H1 (cell line): ENCODE measurements around the gene CD72. TPM values are rescaled to one million over a fixed set of nuclear protein-coding genes. Genes with fewer than 3 reads are reported as not detected.

Experiments
- CTCF ChIA-PET: fragments of 300-600 bp; sonication (Branson Sonifier 250); formaldehyde crosslinking; loops from one replicate; lab custom pipeline; 2021; ENCODE audit not compliant: partially characterized antibody; lab: Charles Lee
- POLR2A ChIA-PET: fragments of 300-600 bp; sonication (Branson Sonifier 250); formaldehyde crosslinking; loops from one replicate; lab custom pipeline; 2021; ENCODE audit warnings: inconsistent platforms; ENCODE audit not compliant: partially characterized antibody; lab: Charles Lee
- DNase-seq, 2 experiments: peaks; one replicate each; pipeline versions ENCODE4 v3.0.0 to v3.0.0-alpha.2; 2010 to 2022; ENCODE audit warnings: low spot score in 2 of 2, low read depth in 1 of 2, mixed read lengths in 1 of 2
- FAIRE-seq: peaks from 2 replicates; lab custom pipeline; 2011; peaks lifted over from hg19 to GRCh38; lab: Jason Lieb, UNC
- H2AFZ ChIP-seq: 2 replicates; pipeline ENCODE4 v1.8.1; 2012; ENCODE audit warnings: low read length, inconsistent platforms
- H2AK5ac ChIP-seq: 2 replicates; pipeline ENCODE4 v1.6.1; 2013; ENCODE audit warnings: low read depth, low read length
- H2BK120ac ChIP-seq: replicated peaks from 2 replicates; pipeline ENCODE3; 2013; ENCODE audit warnings: low read depth, low read length, inconsistent platforms
- H2BK12ac ChIP-seq: 2 replicates; pipeline ENCODE4 v1.6.1; 2013; ENCODE audit warnings: low read depth, low read length
- H2BK15ac ChIP-seq: 2 replicates; pipeline ENCODE4 v1.6.1; 2013; ENCODE audit warnings: low read length
- H2BK20ac ChIP-seq: 2 replicates; pipeline ENCODE4 v1.6.1; 2013; ENCODE audit warnings: low read length
- H2BK5ac ChIP-seq: 2 replicates; pipeline ENCODE4 v1.6.1; 2013; ENCODE audit warnings: low read depth, low read length
- H3K14ac ChIP-seq: 2 replicates; pipeline ENCODE4 v1.6.1; 2013; ENCODE audit warnings: inconsistent platforms; ENCODE audit not compliant: insufficient read length
- H3K18ac ChIP-seq: 2 replicates; pipeline ENCODE4 v1.6.1; 2013; ENCODE audit warnings: low read length; ENCODE audit errors: extremely low read depth
- H3K23ac ChIP-seq: 2 replicates; pipeline ENCODE4 v1.6.1; 2013; ENCODE audit warnings: inconsistent platforms; ENCODE audit not compliant: insufficient read length
- H3K23me2 ChIP-seq: 2 replicates; pipeline ENCODE4 v1.6.1; 2013; ENCODE audit warnings: low read depth, low read length
- H3K27ac ChIP-seq: 2 replicates; pipeline ENCODE4 v1.6.1; 2011; ENCODE audit warnings: low read depth, low read length, inconsistent platforms
- H3K27me3 ChIP-seq, 4 experiments: replicated peaks in 1 of 4; 1 replicate in 1 of 4; 2 replicates in 3 of 4; pipeline versions ENCODE4 v1.6.1 to v1.8.1; 2011 to 2013; ENCODE audit warnings: low read length in 3 of 4, mild to moderate bottlenecking in 3 of 4, inconsistent platforms in 2 of 4, mixed read lengths in 2 of 4, moderate library complexity in 1 of 4; ENCODE audit not compliant: control insufficient read depth in 3 of 4, insufficient read depth in 3 of 4; ENCODE audit errors: extremely low read depth in 1 of 4
- H3K36me3 ChIP-seq, 4 experiments: 2 replicates each; pipeline versions ENCODE4 v1.6.1 to v1.8.1; 2011 to 2013; ENCODE audit warnings: mild to moderate bottlenecking in 4 of 4, low read length in 3 of 4, moderate library complexity in 2 of 4, control low read depth in 1 of 4, inconsistent platforms in 1 of 4; ENCODE audit not compliant: insufficient read depth in 4 of 4, control insufficient read depth in 2 of 4
- H3K4ac ChIP-seq: replicated peaks from 2 replicates; pipeline ENCODE3; 2013; ENCODE audit warnings: low read length, low read depth, mixed read lengths, inconsistent platforms; ENCODE audit not compliant: insufficient read length
- H3K4me1 ChIP-seq, 4 experiments: replicated peaks in 1 of 4; 1 replicate in 1 of 4; 2 replicates in 3 of 4; pipeline versions ENCODE4 v1.6.1 to v1.8.1; 2011 to 2013; ENCODE audit warnings: low read length in 3 of 4, inconsistent platforms in 2 of 4, mixed read lengths in 1 of 4; ENCODE audit not compliant: insufficient read depth in 4 of 4, control insufficient read depth in 3 of 4
- H3K4me2 ChIP-seq, 2 experiments: 2 replicates each; pipeline versions ENCODE4 v1.6.1 to v1.8.1; 2011 to 2013; ENCODE audit warnings: low read depth in 2 of 2, low read length in 2 of 2, control low read depth in 1 of 2, inconsistent platforms in 1 of 2, mild to moderate bottlenecking in 1 of 2; ENCODE audit not compliant: insufficient read depth in 1 of 2
- H3K4me3 ChIP-seq, 4 experiments: fragments of 200-600, 300-600 bp in 1 of 4; sonication (generic), shearing (Covaris generic), sonication (Bioruptor Twin) in 1 of 4; 2 replicates each; pipeline versions ENCODE4 v1.5.1 to v1.8.1; 2011 to 2016; ENCODE audit warnings: low read length in 4 of 4, low read depth in 3 of 4, control low read depth in 2 of 4, inconsistent platforms in 2 of 4, mild to moderate bottlenecking in 2 of 4, mixed read lengths in 1 of 4, moderate library complexity in 1 of 4; ENCODE audit not compliant: insufficient read depth in 2 of 4; ENCODE audit errors: extremely low read depth in 1 of 4
- H3K56ac ChIP-seq: replicated peaks from 2 replicates; pipeline ENCODE3; 2013; ENCODE audit warnings: low read depth, mild to moderate bottlenecking, mixed read lengths, low read length, inconsistent platforms; ENCODE audit not compliant: insufficient read length
- H3K79me1 ChIP-seq: 2 replicates; pipeline ENCODE4 v1.6.1; 2013; ENCODE audit warnings: low read depth, low read length, control low read depth
- H3K79me2 ChIP-seq, 2 experiments: 2 replicates each; pipeline versions ENCODE4 v1.6.1 to v1.8.1; 2012 to 2013; ENCODE audit warnings: low read length in 2 of 2, mild to moderate bottlenecking in 2 of 2, inconsistent platforms in 1 of 2; ENCODE audit not compliant: insufficient read depth in 2 of 2, control insufficient read depth in 1 of 2
- H3K9ac ChIP-seq, 4 experiments: replicated peaks in 1 of 4; 1 replicate in 1 of 4; 2 replicates in 3 of 4; pipeline versions ENCODE4 v1.6.1 to v1.8.1; 2011 to 2013; ENCODE audit warnings: low read depth in 3 of 4, low read length in 3 of 4, control low read depth in 2 of 4, mild to moderate bottlenecking in 2 of 4, moderate library complexity in 2 of 4, inconsistent platforms in 1 of 4; ENCODE audit errors: extremely low read depth in 1 of 4
- H3K9me3 ChIP-seq, 2 experiments: 2 replicates each; pipeline versions ENCODE4 v1.6.1 to v1.8.1; 2012 to 2013; ENCODE audit warnings: mild to moderate bottlenecking in 2 of 2, moderate library complexity in 2 of 2, control low read depth in 1 of 2, inconsistent platforms in 1 of 2, low read depth in 1 of 2, low read length in 1 of 2, mixed read lengths in 1 of 2; ENCODE audit not compliant: insufficient read depth in 2 of 2
- H4K20me1 ChIP-seq, 2 experiments: replicated peaks in 1 of 2; 2 replicates each; pipeline versions ENCODE3 to v1.8.1; 2011 to 2013; ENCODE audit warnings: inconsistent platforms in 2 of 2, low read length in 2 of 2, mild to moderate bottlenecking in 1 of 2; ENCODE audit not compliant: insufficient read depth in 2 of 2, control insufficient read depth in 1 of 2
- H4K5ac ChIP-seq: 2 replicates; pipeline ENCODE4 v1.6.1; 2013; ENCODE audit warnings: low read length, low read depth, mixed read lengths, inconsistent platforms; ENCODE audit not compliant: insufficient read length
- H4K8ac ChIP-seq: 2 replicates; pipeline ENCODE4 v1.8.0; 2013; ENCODE audit warnings: mild to moderate bottlenecking, moderate library complexity, low read length, inconsistent platforms; ENCODE audit not compliant: insufficient read depth; ENCODE audit errors: extremely low read depth
- H4K91ac ChIP-seq: replicated peaks from 2 replicates; pipeline ENCODE3; 2013; ENCODE audit warnings: low read length, mixed read lengths, inconsistent platforms; ENCODE audit not compliant: insufficient read length
- ASH2L ChIP-seq: fragments of 200-600, 300-600 bp; sonication (generic); IDR thresholded peaks from one replicate; pipeline ENCODE4 v1.7.1; 2017; ENCODE audit warnings: low read length
- ATF3 ChIP-seq: IDR thresholded peaks from 2 replicates; pipeline ENCODE4 v1.6.1; 2011; ENCODE audit warnings: low read depth, mild to moderate bottlenecking, low read length; ENCODE audit not compliant: insufficient read depth
- BRCA1 ChIP-seq: IDR thresholded peaks from 2 replicates; pipeline ENCODE4 v1.6.1; 2012; ENCODE audit warnings: low read depth, low read length, improper control_type of control experiment
- CBX8 ChIP-seq: fragments of 300-800, 300-1000 bp; sonication (generic); IDR thresholded peaks from 2 replicates; pipeline ENCODE4 v1.7.1; 2016; ENCODE audit warnings: low read depth, low read length, borderline replicate concordance
- CHD2 ChIP-seq: IDR thresholded peaks from 2 replicates; pipeline ENCODE4 v1.6.1; 2012; ENCODE audit warnings: low read length, improper control_type of control experiment
- GABPA ChIP-seq: IDR thresholded peaks from 2 replicates; pipeline ENCODE4 v1.6.1; 2011; ENCODE audit warnings: mild to moderate bottlenecking, low read length, moderate library complexity, borderline replicate concordance; ENCODE audit not compliant: insufficient read depth
- JUN ChIP-seq: IDR thresholded peaks from 2 replicates; pipeline ENCODE4 v1.6.1; 2011; ENCODE audit warnings: low read depth, mild to moderate bottlenecking, improper control_type of control experiment, low read length
- POLR2AphosphoS5 ChIP-seq: IDR thresholded peaks from 2 replicates; pipeline ENCODE4 v1.6.1; 2011; ENCODE audit warnings: low read depth, low read length
- POU5F1 ChIP-seq: IDR thresholded peaks from 2 replicates; pipeline ENCODE4 v1.6.1; 2011; ENCODE audit warnings: low read depth, mild to moderate bottlenecking, low read length, moderate library complexity
- SP4 ChIP-seq: IDR thresholded peaks from 2 replicates; pipeline ENCODE4 v1.6.1; 2012; ENCODE audit warnings: low read length, inconsistent platforms
- TAF7 ChIP-seq: optimal IDR thresholded peaks from 2 replicates; pipeline ENCODE3; 2011; ENCODE audit warnings: low read depth, mild to moderate bottlenecking, inconsistent platforms, low read length, moderate library complexity, borderline replicate concordance
- TBP ChIP-seq: IDR thresholded peaks from 2 replicates; pipeline ENCODE4 v1.6.1; 2011; ENCODE audit warnings: low read depth, low read length, improper control_type of control experiment
- USF2 ChIP-seq: IDR thresholded peaks from 2 replicates; pipeline ENCODE4 v1.6.1; 2011; ENCODE audit warnings: low read length, improper control_type of control experiment
- WGBS, 2 experiments: shearing (Covaris generic) in 1 of 2; methylation state at CpG; one replicate each; pipeline versions ENCODE4 v1.1.6 to v1.1.7; 2013 to 2015; ENCODE audit warnings: low lambda C conversion rate in 2 of 2, mixed read lengths in 2 of 2, inconsistent platforms in 1 of 2, low coverage in 1 of 2, missing lambda C conversion rate in 1 of 2; ENCODE audit not compliant: insufficient replicate concordance in 2 of 2, insufficient coverage in 1 of 2, insufficient read length in 1 of 2; ENCODE audit errors: extremely low coverage in 1 of 2, missing lambda C conversion rate in 1 of 2; 5-methylcytosine and 5-hydroxymethylcytosine counted together
- polyA plus RNA-seq, 7 experiments: library from polyadenylated mRNA; depleted of rRNA in 3 of 7; stranded (reverse) in 5 of 7; unstranded in 2 of 7; fragments of >200 nt in 5 of 7; fragments of 200-250 nt in 2 of 7; gene quantifications; 1 replicate in 5 of 7; 2 replicates in 1 of 7; 4 replicates in 1 of 7; pipeline versions ENCODE4 v1.2.1 to v1.2.3, GENCODE V29; 2011 to 2013; ENCODE audit warnings: missing spikeins in 2 of 7, mixed read lengths in 2 of 7
- total RNA-seq: library from RNA; stranded (reverse); fragmentation: NEBNext Ultra II Directional; extraction: Animal tissue kit (Norgen Biotek cat#: 25700); gene quantifications from 2 replicates; pipeline ENCODE4 v1.2.1, GENCODE V29; 2021

Gene CD72
- total and polyA plus RNA-seq, 2 of the 8 experiments (the other 6 are each of a cell fraction or from before 2014, with no cell fraction given): 4.0 to 4.5 TPM

- Histone ChIP-seq H2BK15ac (peak overlapping the region; percentile 90; the same call in 1 of the 2 replicates), H3K4me1 (peaks cover 0 to 9% (median 5%) of the 10 kb centered on the region in 4 experiments; a peak in 4 of 7 replicates), H2AK5ac (no peak overlapping the region), H3K18ac (no peak overlapping the region), H4K91ac (no peak overlapping the region), H3K14ac (no peak overlapping the region), H4K20me1 (no peaks in the 10 kb centered on the region), H3K56ac (no peak overlapping the region), H2BK120ac (no peak overlapping the region), H3K27me3 (peaks cover 0 to 18% (median 14%) of the 10 kb centered on the region in 4 experiments; a peak in 4 of 7 replicates), H3K4me3 (no peak overlapping the region), H4K5ac (no peak overlapping the region), H3K79me1 (no peaks in the 10 kb centered on the region), H2BK5ac (no peak overlapping the region), H3K9ac (no peak overlapping the region), H3K27ac (no peak overlapping the region), H3K4ac (no peak overlapping the region), H3K23me2 (peaks cover 9% of the 10 kb centered on the region), H3K79me2 (no peaks in the 10 kb centered on the region), H2BK20ac (no peak overlapping the region), H2BK12ac (no peak overlapping the region), H3K23ac (no peak overlapping the region), H3K36me3 (no peaks in the 10 kb centered on the region), H4K8ac (no peak overlapping the region), H3K9me3 (no peaks in the 10 kb centered on the region), H2AFZ (no peak overlapping the region), H3K4me2 (no peak overlapping the region)
- no peak for TF ChIP-seq POLR2AphosphoS5
- TF ChIP-seq SP4: no peak
- TF ChIP-seq ASH2L: no peak
- TF ChIP-seq CBX8: no peak
- no peak for TF ChIP-seq JUN
- TF ChIP-seq GABPA: no peak
- TF ChIP-seq BRCA1: no peak
- no peak for TF ChIP-seq ATF3
- TF ChIP-seq TBP: no peak
- TF ChIP-seq CHD2: no peak
- TF ChIP-seq POU5F1: no peak
- TF ChIP-seq TAF7: no peak
- TF ChIP-seq USF2: no peak
- CTCF ChIA-PET: interaction anchor here (0.7 to 4.1 kb wide), 8 partner anchors 9 to 944 kb away, joined by 3 to 21 read pairs (median 4); partner anchors contain the start of gene TESK1
- POLR2A ChIA-PET: interaction anchor here (1.2 kb wide), 1 partner anchor 27 kb away, joined by 3 read pairs; no protein-coding TSS in a partner anchor
- 95% methylated on average over 2 of the region's 2 CpGs; no CpG with 5 or more reads in 1 of the 2 experiments for WGBS, 2 experiments
- DNase-seq: no peak
- FAIRE-seq: no peak
Measured at GRCh38 chr9:35619800-35620158, 1.6 kb upstream of the CD72 start.
